Measurements from ENCODE around the gene CRISPLD2.
A peak's percentile ranks its signal among the peaks of the same experiment; 100 is the strongest.

The CRISPLD2 gene

DNA sequence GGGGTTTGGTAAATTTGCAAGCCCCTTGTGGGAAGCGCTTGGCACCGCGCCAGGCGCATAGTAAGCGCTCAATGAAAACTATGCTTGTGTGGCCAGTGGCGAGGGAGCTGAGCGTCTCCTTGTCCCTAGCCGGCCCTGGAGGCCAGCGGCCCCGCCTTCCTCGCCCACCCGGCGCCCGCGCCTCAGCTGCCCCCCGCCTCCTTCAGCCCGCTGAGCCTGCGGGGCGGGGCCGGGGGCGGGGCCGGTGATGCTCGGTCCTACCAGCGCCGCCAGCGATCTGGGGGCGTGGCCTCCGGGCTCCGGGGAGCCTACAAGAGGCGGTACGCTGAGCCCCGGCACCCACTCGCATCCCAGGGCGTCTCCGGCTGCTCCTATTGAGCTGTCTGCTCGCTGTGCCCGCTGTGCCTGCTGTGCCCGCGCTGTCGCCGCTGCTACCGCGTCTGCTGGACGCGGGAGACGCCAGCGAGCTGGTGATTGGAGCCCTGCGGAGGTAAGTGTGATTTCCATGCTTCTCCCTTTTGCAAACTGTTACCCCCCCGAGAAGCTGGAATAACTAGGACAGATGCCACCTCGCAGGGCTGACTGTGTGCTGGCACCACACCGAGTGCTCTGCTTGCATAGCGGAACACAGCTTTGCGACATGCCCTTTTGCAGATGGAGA, at the start of gene CRISPLD2:
Gene CRISPLD2, plus strand, starts transcription at position 342 of the 661 bp plus-strand sequence. CDS start 18,511 bp downstream, outside the sequence.
- peak; percentile 89 to 94 for DNase-seq

DNA sequence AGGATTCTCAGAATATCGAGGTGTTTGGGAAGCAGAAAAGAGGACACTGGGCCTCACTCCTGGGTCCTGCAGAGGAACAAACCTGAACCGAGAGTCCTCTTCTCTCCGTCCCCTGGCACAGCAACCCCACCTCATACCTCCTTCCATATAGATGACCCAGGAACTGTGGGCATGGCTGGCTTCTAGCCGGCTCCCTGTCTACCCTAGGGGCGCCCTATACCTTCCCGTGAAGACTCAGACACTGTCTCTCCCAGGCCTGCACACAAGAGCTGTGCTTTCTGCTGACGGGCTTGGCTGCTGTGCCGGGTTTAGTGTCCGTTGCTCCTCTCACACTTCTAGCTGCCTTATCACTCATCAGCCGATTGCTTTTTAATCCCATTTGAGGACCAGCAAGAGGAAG, 46.5 kb upstream of the CRISPLD2 start:
- DNase-seq: no peak

DNA sequence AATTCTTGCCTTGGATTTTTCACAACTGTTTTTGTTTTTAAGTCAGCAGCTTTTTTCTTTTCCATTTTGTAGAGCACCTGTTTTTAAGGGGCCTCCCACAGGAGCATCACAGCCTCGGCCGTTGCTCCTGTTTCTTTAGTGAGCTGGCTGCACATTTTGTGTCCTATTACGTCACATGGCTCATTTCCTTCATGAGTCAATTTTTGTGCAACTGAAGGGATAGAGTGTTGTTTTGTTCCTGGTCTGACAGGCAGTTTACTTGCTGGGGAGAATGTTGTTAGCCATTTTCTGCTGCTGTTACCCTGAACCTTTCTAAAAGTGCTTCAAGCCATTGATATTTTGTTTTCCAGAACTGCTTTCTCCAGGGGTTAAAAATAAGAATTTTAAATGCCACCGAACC, 45.0 kb upstream of the CRISPLD2 start:
- DNase-seq: no peak

- no peak for DNase-seq
Measured at GRCh38 chr16:84775262-84775810, 44.4 kb upstream of the CRISPLD2 start.

- DNase-seq: no peak
Measured at GRCh38 chr16:84777435-84777834, 42.4 kb upstream of the CRISPLD2 start.

GRCh38 chr16:84778720-84779119, 41.1 kb upstream of the CRISPLD2 start:
- no peak for DNase-seq

- no peak for DNase-seq
Measured at GRCh38 chr16:84780063-84780462, 39.7 kb upstream of the CRISPLD2 start.

DNA sequence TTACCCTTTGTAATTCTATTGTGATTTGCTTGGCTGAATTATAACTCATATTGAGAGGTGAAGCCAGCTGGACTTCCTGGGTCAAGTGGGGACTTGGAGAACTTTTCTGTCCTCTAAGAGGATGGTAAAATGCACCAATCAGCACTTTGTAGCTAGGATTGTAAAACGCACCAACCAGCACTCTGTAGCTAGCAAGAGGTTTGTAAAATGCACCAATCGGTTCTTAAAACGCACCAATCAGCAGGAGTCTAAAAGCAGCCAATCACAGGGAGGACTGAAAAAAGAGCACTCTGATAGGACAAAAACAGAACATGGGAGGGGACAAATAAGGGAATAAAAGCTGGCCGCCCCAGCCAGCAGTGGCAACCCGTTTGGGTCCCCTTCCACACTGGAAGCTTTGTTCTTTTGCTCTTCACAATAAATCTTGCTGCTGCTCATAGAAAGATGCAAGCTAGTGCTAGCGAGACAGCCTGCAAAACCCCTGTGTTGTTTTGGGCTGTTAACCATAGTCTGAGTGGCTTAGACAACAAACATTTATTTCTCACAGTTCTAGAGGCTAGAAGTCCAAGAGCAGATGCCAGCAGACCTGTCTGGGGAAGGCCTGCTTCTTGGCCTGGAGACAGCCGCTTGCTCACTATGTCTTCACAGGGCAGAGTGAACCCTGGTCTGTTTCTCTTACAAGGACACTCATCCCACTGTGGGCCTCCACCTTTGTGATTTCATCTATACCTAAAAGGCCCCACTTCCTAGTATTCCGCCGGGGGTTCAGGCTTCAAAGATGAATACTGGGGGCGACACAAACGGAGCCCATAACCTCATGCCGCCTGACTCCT, 39.0 kb upstream of the CRISPLD2 start:
- DNase-seq: no peak

DNA sequence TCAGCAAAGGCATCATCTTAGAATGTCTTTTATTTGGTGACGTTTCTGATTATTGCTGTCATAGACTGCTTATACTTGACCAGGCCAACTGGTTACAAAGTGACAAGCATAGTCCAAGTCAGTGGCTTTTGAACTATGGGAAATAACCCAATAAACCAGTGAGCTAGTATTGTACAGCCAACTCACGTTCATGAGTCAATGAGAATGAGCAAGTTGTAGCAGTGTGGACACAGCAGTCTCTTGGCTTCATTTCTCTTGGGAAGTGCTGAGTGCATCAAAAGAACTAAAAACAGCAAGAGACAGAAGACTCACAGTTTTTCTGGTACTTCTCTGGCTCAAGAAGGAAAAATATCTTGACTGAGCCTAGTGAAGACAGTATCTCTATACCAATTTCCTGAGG, 36.9 kb upstream of the CRISPLD2 start:
- no peak for DNase-seq

GRCh38 chr16:84785843-84786581, 33.8 kb upstream of the CRISPLD2 start:
- no peak for DNase-seq

DNA sequence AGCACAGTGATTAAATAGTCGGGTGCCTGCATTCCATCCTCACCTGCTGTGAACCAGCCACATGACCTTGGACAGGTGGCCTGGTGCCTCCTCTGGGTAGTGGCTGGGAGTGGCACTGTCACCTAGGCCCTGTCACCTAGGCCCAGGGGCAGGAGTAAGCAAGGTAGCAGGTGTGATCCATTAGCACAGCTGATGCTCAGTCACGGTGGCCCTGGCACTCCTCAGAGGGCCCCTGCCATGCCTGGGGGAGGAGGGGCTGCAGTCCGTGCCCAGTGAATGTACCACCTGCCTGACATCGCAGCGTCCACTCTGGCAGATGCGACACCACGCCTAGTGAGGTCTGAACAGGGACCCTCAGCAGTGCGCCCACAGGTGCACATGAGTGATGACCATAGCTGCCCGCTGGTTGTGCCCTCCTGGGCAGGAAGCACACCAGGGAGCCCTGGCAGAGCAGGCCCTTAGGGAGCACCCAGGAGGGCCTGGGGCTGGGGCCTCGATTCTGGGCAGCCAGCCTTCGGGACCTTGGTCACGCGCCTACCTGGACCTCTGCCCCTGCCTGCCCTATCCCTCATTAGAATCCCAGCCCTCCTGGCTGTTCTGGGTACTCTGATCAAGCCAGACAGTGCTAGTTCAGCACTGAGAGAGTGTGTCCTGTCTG, 33.1 kb upstream of the CRISPLD2 start:
- DNase-seq: no peak

DNA sequence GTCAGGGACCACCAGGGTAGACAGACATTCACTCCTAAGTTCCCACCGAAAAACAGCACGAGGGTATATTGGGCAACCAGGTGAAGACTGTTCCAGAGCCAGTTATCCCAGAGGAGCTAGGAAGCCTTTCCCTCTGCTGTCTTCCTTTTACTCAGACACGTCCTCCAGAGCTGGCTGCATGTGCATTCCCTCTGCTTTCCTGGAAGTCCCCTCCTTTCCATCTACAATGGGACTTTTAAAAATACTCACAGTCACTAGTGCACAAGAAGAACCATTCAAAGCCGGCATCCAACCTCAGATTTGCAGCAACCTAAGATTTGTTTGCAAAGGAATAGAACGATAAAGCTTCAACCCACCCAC, 32.5 kb upstream of the CRISPLD2 start:
- DNase-seq: no peak

DNA sequence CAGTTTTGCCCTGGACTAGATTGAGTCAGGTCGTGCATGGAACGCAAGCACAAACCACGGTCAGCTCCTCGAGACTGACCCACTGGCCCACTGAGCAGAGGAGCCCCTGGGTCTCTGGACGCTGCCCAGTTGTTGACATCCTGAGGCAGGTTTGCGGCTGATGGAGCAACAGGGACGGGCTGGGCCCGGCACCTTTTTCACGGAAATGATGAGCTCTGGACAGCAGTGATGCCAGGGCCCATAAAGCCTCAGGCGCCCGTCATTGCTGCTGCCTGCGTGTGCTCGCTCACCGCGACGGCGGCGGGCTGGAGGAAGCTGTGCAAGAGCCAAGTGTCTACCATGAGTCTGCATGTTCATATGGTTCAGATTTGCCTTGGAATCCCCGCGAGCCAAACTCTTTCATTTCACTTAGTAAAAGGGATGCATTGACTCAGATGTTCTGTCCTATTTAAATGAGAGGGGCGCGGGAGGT, 30.8 kb upstream of the CRISPLD2 start:
- DNase-seq: no peak

DNA sequence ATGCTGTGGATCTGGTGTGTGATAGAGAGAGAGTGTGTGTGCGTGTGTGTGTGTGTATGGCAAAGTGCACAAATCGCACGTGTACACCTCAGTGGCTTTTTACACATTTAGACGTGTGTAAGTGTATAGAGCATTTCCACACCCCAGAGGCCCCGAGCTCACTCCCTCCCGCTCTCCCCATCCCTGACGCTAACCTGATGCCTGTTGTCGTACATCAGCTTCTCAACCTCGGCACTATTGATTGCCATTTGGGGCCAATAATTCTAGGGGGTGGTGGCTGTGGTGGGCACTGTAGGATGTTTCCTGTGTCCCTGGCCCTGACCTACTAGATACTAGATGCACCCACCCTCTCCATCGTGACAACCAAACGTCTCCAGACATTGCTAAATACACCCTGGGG, 30.4 kb upstream of the CRISPLD2 start:
- no peak for DNase-seq

DNA sequence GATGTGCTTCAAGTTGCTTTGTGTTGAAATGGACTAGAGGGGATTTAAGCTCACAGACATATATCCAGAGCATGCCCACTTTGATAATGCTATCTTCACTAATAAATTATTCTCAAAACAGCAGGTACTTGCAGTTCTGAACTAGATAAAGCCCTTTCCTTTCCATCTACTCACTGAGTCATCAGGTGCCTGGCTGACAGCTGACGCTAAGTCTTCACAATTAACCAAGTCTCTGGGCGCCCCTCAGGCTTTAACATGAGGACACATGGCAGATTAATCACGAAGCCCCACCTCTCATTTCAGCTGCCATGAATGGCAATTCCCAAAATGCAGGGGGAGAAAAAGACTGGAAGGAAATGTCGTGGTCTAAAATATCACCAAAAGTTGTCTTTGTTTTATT, 29.5 kb upstream of the CRISPLD2 start:
- no peak for DNase-seq

DNA sequence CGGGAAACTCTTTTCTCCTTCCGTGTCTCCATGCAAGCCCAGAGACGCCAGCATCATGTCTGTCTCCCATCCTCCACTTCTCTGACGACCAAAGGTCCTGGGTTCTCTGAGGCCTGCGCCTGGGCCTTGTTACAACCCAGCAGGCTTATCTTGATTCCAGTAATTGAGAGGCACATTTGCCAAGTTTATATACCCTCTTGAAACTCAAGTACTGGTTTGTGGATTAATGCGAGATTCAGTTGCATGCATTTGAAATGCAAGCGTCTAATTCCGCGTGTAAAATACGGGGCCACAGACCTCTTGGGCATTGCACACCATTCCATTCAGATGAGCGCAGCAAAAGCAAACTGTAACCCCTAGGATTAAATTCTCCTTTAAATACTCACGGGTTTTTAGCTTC, 28.7 kb upstream of the CRISPLD2 start:
- DNase-seq: no peak

- DNase-seq: no peak
Measured at GRCh38 chr16:84791501-84791900, 28.3 kb upstream of the CRISPLD2 start.

DNA sequence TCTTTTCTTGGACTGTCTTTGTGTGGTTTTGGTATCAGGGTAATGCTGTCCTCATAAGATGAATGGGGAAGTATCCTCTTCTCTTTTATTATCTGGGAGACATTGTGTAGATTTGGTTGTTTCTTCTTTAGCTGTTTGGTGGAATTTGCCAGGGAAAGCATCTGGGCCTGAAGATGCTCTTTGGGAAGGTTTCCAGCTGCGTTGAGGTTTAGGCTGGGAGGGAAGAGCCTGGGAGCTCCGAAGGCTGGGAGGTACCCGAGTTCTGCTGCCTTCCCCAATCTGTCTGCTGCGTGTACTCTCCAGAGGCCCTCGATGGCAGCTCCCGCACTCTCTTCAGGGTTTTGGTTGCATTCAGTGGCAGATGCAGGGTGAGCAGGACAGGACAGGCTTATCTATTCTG, 25.6 kb upstream of the CRISPLD2 start:
- DNase-seq: no peak

GRCh38 chr16:84794626-84795025, 25.2 kb upstream of the CRISPLD2 start:
- no peak for DNase-seq

DNA sequence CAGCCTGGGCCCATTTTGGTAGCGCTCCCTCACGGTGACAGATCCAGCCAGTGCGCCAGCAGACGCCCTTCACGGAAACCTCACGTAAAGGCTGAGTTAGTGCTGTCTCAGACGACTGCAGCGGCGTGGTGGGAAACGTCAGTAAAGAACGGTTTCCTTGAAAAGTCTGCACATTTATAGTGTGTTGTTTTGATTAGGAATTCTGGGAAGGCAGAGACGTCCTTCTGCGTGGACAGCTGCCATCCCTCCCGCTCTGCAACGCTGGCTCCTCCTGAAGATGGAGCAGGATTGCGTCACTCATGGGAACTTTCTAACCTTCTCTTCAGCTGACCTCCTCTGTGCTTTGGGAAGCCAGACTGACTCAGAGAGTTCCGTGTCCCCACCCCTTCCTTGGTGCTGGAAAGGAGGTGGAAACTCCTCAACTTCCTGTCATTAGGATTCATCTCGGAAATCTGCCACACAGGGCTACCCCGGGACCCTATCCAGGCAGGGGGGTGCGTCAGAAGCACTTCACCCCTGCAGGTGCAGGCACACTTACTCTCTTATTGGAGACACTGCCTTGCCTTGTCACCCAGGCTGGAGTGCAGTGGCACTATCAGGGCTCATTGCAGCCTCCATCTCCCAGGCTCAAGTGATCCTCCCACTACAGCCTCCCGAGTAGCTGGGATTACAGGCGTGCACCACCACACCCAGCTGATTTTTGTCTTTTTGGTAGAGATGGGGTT, 24.3 kb upstream of the CRISPLD2 start:
- no peak for DNase-seq

DNA sequence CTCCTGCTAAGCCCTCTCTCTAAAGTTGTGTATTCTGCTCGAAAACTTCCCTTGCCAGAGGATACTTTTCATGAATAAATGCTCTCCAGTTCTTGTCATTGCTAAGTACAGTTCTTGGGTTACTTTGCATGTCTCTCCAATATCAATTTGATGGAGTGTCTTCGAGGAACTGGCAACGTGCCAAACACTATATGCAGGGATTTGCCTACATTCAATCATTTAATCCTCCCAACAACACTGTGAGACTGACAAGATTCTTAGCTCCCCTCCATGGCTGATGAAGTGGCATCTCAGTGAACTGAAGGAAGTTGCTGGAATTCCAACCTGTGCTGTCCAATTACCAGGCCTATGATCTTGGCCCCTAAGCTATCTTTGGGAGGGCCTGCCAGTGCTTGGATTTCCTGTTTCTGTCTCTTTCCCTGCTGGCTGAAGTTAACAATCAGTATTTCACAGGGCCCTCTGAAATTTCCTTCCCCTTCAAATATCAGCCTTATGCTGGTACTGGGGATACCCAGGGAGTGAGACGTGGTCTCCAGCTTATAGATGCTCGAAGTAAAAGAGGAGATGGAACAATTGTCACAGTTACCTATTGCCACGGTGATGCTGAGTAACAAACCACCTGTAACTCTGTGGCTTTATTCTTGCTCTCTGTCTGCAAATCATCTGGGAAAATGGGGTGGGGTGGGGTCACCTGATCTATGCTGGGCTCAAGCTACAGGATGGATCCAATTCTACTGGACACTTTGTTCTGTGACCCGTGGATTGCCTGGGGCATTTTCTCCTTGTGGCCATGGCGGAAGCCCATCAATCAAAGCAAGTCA, 19.4 kb upstream of the CRISPLD2 start:
- no peak for DNase-seq
